ENCODE measurements around the gene ARL4A. TPM values are rescaled to one million over a fixed set of nuclear protein-coding genes. Genes with fewer than 3 reads are reported as not detected.

Gene ARL4A
- total RNA-seq, 1 donor from 2014 or later = 54.8 TPM

DNA sequence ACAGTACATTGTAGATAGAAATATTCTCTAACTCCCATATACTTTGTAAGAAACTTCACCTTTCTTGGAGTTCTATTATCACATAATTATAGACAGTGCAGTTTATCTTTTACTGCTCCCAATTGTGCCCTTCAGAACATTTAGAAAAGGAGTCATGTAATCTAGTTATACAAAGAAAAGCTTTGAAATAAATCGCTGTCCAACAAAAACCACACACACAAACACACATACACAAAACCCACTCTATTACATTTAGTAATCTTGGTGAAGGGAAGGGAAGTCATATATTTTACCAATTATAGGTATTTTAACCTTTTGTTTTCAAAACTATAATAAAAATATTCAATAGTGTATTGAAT lies 26.9 kb downstream of the ARL4A start:
- DNase-seq (ENCODE audit: low read depth) = no peak
- TF ChIP-seq, protein P1, sequence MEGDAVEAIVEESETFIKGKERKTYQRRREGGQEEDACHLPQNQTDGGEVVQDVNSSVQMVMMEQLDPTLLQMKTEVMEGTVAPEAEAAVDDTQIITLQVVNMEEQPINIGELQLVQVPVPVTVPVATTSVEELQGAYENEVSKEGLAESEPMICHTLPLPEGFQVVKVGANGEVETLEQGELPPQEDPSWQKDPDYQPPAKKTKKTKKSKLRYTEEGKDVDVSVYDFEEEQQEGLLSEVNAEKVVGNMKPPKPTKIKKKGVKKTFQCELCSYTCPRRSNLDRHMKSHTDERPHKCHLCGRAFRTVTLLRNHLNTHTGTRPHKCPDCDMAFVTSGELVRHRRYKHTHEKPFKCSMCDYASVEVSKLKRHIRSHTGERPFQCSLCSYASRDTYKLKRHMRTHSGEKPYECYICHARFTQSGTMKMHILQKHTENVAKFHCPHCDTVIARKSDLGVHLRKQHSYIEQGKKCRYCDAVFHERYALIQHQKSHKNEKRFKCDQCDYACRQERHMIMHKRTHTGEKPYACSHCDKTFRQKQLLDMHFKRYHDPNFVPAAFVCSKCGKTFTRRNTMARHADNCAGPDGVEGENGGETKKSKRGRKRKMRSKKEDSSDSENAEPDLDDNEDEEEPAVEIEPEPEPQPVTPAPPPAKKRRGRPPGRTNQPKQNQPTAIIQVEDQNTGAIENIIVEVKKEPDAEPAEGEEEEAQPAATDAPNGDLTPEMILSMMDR (IDR thresholded peaks at IDR 0.05; ENCODE audit: insufficient read depth, low read length, severe bottlenecking) = no peak
- H3K36me3 ChIP-seq (ENCODE audit: control insufficient read depth, insufficient read depth, low read length) = no peaks in the 10 kb centered on the region

DNA sequence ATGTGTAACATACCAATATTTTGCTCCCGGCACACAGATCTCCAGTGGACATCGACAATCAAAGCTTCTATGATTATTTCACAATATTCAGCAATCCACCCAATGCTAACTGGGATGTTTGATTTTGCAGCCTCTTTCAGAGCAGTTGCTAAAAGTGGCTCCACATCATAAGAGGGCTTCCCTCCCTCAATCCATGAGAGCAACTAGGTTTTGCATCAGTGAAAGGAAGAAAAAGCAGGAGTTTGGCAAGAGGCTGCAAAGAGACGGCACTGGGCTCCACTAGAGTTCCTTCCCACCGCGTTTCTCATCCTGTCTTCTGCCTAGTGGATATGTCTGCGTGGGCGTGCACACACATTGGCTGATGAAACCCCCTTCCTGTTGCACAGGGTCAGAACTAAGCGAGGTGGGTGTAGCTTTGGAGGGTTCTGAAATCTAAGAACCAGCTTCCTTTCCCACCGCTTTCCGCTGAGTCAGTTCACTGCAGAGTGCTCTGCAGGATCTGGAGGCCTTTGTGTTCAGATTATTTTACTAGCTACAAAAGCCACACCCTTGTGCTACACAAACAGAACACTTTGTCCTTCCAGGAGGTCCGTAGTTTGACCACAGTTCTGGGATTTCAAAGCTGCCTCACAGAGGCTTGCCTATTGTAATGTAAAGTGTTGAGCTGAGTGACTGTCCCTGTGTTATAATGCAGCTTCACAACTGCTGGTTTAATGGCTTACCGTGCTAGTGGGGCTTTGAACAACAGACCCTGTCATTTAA lies 28.1 kb downstream of the ARL4A start:
- TF ChIP-seq, protein P1 (IDR thresholded peaks at IDR 0.05; ENCODE audit: insufficient read depth, low read length, severe bottlenecking) = no peak
- FAIRE-seq (peak; percentile 81), DNase-seq (ENCODE audit: low read depth) (peak; percentile 93)
- H3K36me3 ChIP-seq (ENCODE audit: control insufficient read depth, insufficient read depth, low read length) = no peaks in the 10 kb centered on the region
- H3K4me3 ChIP-seq (ENCODE audit: low read depth, low read length) = peak overlapping the region; percentile 5
- H3K27me3 ChIP-seq (ENCODE audit: control insufficient read depth, insufficient read depth, low read length) = no peaks in the 10 kb centered on the region

More for the DNA sequence above, 26.9 kb downstream of the ARL4A start:
- Histone ChIP-seq H3K27me3 (ENCODE audit: control insufficient read depth, insufficient read depth, low read length) (no peaks in the 10 kb centered on the region), H3K4me3 (ENCODE audit: low read depth, low read length) (no peak overlapping the region)
- FAIRE-seq = no peak

DNA sequence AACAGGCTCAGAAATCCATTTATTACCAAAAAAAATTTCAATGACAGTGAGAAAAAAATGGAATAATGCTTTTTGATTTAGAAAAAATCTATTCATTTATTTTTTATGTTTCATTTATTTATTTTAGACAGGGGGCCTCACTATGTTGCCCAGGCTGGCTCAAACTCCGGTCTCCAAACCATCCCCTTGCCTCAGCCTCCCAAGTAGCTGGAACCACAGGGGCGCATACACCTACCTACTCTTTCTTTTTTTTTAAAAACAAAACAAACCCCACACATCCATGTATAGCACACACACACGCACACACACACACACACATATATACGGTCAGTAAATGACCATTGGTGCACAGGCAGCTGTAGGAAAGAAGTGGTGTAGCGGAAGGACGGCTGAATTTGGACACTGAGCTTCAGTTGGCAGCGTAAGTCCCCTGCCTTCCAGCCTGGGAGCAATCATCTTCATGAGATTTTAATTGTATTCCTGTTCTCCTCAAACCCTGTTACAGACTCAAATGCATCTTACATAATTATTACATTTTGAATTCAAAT lies 28.8 kb downstream of the ARL4A start:
- FAIRE-seq (no peak), DNase-seq (ENCODE audit: low read depth) (no peak)
- TF ChIP-seq, protein P1 (IDR thresholded peaks at IDR 0.05; ENCODE audit: insufficient read depth, low read length, severe bottlenecking) = no peak
- Histone ChIP-seq H3K4me3 (ENCODE audit: low read depth, low read length) (no peak overlapping the region), H3K27me3 (ENCODE audit: control insufficient read depth, insufficient read depth, low read length) (no peaks in the 10 kb centered on the region), H3K36me3 (ENCODE audit: control insufficient read depth, insufficient read depth, low read length) (no peaks in the 10 kb centered on the region)

GRCh38 chr7:12716722-12717121 lies 29.3 kb downstream of the ARL4A start:
- Histone ChIP-seq H3K27me3 (ENCODE audit: control insufficient read depth, insufficient read depth, low read length) (no peaks in the 10 kb centered on the region), H3K4me3 (ENCODE audit: low read depth, low read length) (no peak overlapping the region), H3K36me3 (ENCODE audit: control insufficient read depth, insufficient read depth, low read length) (no peaks in the 10 kb centered on the region)
- FAIRE-seq (no peak), DNase-seq (ENCODE audit: low read depth) (no peak)
- TF ChIP-seq, protein P1 (IDR thresholded peaks at IDR 0.05; ENCODE audit: insufficient read depth, low read length, severe bottlenecking) = no peak

GRCh38 chr7:12719141-12719919 lies 31.9 kb downstream of the ARL4A start:
- FAIRE-seq (no peak), DNase-seq (ENCODE audit: low read depth) (peak; percentile 81)
- H3K27me3 ChIP-seq (ENCODE audit: control insufficient read depth, insufficient read depth, low read length) = no peaks in the 10 kb centered on the region
- TF ChIP-seq, protein P1 (IDR thresholded peaks at IDR 0.05; ENCODE audit: insufficient read depth, low read length, severe bottlenecking) = no peak
- no peak overlapping the region for H3K4me3 ChIP-seq (ENCODE audit: low read depth, low read length)
- no peaks in the 10 kb centered on the region for H3K36me3 ChIP-seq (ENCODE audit: control insufficient read depth, insufficient read depth, low read length)
